Heart left ventricle (tissue), 13 donors: ENCODE measurements around the gene CDH13.

Experiments
- CTCF ChIP-seq, 12 donors: fragments of 200-600 bp; sonication (generic) in 4 of 12; IDR thresholded peaks; one replicate each; pipeline versions ENCODE4 v1.5.0 to v1.8.0; 2018 to 2022; ENCODE audit warnings: antibody characterized with exemption in 12 of 12, mild to moderate bottlenecking in 5 of 12
- POLR2A ChIP-seq, 2 donors: fragments of 450-650 bp; IDR thresholded peaks; one replicate each; pipeline ENCODE4 v1.6.1; 2017; ENCODE audit warnings: antibody characterized with exemption in 2 of 2, mild to moderate bottlenecking in 2 of 2, moderate library complexity in 2 of 2
- donor health status: ischemic (EF 13 %, LVEDD 7.1; RV severe dilation, severe dysfunction).
- donor health status: DM: no; HTN: yes; CAD: no.
- donor health status: DM: no; HTN: no; CAD: no.
- donor health status: ischemic (EF 25% LVEDD 6.9; RV normal size, moderate dysfunction).
- donor health status: ischemic (EF 25% LVEDD 5.7; RV mildly dilated, moderate dysfunction).
- donor health status: ischemic (EF 35%, LVEDD 5.7; RV mildly dilated, moderate dysfunction).
- donor health status: nonischemic (EF 11% LVEDD 7.7; RV severe dilation, severe dysfunction).
- donor health status: DM: yes; HTN: yes; CAD: no.
- donor health status: PGD.
- donor health status: ischemic (EF 29% LVEDD 5.4; RV normal size, mild dysfunction).
- donor health status: nonischemic (EF 23%, LVEDD 6.1; RV moderate dilation, normal function).

GRCh38 chr16:82636958-82637357, 10.2 kb downstream of the CDH13 start:
- TF ChIP-seq CTCF (IDR thresholded peaks at IDR 0.05) (no peak), POLR2A (IDR thresholded peaks at IDR 0.05) (no peak)
